Stimulated activated CD8-positive, alpha-beta memory T cell treated with anti-CD3 and anti-CD28 coated beads, Interleukin-12 subunit alpha, Interleukin-12 subunit beta, amount 100 ng/mL, for 24 hours (primary cell): Measurements from ENCODE around the gene COL15A1.

Source experiments
- DNase-seq: peaks from one replicate; pipeline ENCODE4 v3.0.0-alpha.2; 2020; ENCODE audit errors: extremely low read depth

COL15A1 gene

DNA sequence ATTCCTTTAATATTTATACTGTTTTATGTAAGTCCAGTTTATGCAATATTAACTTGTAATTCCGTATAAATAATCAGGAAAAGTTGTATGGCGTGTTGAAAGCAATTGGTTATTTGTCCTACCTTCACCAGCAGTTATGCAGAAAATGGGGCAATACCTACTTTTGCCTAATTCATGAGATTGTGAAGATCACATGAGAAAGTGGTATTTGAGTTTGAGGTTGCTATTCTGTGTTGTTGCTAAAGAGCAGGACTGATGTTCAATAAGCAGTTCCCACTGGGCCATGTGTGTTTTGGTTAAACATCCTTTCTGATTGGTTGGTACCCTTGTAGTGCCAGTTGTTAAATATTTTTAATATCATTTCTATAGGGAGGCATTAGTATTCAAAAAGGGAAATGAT, 164.4 kb downstream of the COL15A1 start:
- DNase-seq: no peak

DNA sequence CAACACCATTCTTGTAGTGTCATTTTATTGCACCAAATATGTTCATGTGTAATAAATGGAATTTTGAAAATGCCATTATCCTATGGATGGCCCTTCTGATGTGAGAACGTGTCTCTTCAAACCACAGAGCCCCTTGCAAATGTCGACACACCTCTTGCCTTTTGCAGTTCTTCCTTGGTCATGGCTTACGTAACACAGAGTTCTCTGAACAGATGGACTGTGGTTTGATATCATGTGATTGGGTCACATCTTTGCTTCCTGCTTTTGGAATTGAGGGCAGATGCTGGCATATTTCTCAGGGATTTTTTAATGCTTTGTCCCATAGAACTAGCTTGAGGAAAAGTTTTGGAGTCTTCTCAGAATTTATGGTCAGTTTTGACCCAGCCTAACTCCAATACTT, 165.8 kb downstream of the COL15A1 start:
- DNase-seq: no peak

DNA sequence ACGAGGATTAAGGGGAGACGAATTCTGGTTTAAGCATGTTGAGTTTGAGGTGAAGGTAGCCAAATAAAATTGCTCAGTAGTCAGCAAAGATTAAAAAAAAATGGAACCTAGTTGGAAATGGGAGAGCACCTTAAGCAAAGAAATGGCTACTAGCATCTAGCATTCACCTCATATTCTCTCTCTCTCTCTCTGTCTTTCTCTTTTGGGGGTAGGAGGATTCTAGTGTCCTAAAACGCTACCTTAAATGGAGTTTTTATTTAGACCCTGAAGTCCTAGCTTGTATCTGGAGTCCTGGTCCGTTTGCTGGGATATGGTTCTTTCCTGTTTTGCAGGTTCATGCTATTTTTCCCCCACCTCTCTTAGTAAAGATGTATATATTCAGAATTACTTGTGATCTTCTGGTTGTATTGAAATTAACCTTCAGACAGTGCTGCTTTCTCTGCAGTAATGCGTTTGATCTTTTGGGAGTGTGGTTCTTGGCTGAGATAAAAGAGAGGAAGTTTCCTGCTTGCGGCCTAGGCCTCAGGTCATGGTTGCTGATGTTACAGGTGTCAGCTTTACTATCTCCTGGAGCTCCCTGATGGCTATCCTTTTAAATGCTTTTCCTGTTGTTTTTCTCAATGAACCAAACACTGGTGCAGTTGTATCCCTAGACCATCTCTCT, 169.2 kb downstream of the COL15A1 start:
- DNase-seq: no peak

DNA sequence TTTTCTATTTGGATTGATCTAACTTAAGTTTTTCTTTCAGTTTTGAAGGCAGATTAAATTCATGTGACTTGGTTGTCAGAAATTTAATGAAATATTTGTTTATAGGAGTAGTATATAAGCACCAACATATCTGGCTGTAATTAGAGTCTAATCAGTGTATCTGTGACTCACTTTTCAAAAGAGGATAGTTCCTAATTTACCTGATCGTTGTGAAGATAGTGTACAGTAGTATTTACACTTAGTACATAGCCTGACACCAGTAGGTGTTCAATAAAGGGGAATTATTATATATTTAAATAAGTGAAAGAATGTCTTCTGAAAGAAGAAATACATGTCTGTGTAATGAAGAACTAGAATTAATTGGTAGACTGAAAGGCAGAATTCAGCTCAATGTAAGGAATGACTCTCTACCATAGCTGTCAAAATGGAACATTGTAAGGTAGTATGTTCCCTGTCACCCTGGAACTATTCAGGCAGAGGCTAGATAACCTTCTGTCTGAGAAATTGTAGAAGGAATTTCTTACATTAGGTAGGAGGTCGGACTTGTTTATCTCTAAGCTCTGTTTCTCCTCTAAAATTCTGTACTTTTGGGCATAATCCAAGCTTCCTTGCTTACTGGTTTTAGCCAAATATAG, 169.8 kb downstream of the COL15A1 start:
- DNase-seq: no peak

DNA sequence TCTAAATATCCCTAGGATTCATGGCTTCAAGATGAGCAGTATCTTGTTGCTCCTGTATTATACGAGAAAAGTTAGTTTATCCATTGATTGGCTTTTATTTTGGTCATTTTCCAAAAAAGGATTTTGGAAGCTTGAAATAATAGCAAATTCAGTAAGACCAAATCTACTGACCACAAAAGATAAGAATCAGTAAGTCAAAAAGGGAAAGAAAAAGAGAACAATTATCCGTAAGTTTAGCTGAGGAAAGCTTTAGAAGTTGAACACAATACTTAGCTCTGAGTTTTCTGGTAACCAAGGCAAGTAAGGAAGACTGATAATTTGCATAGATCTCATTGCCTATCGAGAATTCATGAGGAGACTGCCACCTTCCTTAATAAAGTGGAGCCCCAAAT, 170.3 kb downstream of the COL15A1 start:
- DNase-seq: no peak

DNA sequence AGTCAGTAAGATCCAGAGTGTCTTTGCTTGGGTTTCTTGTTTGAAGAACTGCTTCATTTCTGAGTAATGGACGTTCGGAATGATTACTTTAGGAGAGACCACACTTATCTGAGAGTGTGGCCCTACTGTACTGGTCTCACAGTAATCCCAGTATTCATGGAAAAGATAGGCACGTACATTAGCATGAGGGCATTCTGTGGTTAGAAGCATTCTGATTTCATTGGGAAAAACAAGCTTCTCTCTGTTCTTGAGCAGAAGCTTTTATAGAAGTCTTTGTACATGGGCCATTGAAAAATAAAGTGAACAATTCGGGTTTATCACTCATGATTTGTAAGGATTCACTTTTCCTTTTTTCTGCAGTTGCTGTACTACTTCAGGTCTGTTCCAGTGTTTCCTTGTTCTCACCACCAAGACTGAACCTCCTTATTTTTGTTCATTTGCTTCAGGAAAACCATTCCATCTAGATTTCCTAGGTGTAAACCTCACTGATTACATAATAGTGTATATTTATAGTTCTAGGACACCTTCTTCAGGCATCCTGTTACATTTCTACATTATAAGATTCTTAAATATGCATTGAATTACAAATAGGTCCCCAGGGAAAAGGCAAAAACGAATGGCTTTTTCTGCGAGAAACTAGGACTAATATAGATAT, 171.3 kb downstream of the COL15A1 start:
- DNase-seq: no peak

DNA sequence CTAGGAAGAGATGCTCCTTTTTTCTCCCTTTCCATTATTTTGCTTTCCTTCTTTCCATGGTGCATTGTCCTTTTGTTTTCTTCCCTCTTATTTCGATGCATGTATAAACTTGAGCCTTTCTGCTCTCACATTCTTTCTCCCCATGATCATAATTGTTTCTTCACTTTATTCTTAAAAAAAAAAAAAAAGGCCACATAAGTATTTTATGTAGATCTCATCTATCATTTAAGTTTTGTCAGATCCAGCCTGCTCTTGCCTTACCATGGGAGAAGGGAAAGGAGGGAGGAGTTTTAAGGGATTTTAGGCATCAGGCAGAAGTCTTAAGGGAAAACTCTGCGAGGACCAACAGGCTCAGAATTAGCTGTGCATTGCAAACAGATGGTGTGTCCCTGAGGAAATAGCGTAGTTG, 172.3 kb downstream of the COL15A1 start:
- no peak for DNase-seq

DNA sequence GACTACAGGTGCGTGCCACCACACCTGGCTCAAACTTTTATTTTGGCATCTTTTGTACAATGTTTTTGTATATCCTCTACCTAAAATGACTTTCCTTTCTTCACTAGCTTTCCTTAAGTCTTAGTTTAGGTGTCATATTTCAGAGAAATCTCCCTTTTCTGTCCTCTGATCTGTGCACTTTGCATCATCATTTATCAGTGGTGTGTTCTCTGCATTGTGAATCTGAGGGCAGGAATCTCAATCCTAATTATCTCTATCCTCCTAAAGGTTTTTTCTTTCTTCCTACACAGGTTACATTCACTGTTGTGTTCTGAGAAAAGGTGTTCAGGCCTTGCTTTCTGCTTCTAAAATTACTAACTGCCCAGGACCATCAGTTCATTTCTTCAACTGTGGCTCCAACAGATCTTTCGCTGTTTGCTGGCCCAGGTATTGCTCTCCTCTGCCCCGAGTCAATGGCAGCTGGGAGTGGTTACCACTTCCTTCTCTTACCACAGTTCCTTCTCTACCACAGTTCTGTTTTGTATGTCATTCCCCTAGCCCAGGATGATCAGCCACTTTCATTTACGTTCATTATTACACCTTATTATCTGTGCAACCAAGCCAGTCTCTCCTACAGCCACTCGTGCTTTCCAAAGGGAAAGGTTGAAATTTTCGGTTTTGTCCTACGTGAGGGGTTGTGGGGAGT, 175.2 kb downstream of the COL15A1 start:
- DNase-seq: no peak

DNA sequence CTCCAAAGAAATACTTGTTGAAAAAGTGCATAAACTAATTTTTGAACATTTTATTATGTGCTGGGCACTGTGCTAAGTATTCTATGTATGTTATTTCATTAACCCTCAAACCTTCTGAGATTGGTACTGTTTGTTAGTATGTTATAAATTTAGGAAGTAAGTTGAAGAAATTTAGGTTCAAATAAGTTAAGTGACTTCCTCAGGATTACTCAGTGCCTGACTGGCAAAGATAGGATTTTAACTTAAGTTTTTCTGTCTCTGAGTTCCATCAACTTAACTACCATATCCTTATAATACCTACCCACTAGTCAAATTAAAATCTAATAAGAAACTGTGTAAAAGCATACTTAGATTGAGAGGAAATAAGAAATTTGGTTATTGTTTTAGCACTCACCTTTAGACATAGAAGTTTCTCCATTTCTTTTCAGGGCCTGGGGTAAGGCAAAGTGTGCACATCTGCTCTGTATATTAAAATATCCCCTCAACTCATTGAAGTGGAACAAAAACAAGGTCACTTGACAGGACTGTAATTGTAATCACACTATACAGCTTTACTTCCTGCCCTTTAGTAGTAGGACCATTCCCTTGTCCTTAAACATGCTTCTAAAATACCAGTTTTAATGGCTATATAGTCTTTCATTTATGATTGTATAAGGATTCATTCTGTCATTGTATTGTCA, 176.4 kb downstream of the COL15A1 start:
- no peak for DNase-seq
